ENCODE data around the gene STOML3. TPM values are rescaled to one million over a fixed set of nuclear protein-coding genes. Genes with fewer than 3 reads are reported as not detected.

Gene STOML3
- total RNA-seq, 2 donors from 2014 or later: not detected

GRCh38 chr13:38980750-38981078 lies 9.9 kb downstream of the STOML3 start:
- Histone ChIP-seq H3K27me3 (no peaks in the 10 kb centered on the region), H3K4me3 (no peak overlapping the region), H3K36me3 (replicated peaks in 1 of 2; ENCODE audit: insufficient read depth in 1 of 2, low read depth in 2 of 2) (no peaks in the 10 kb centered on the region), H3K9me3 (no peaks in the 10 kb centered on the region), H3K27ac (no peak overlapping the region), H3K4me1 (peaks cover 8% of the 10 kb centered on the region)
- ATAC-seq (no peak), DNase-seq (no peak)
- WGBS, 2 donors: 38 to 52% methylated on average over 2 of the region's 2 CpGs
- no peak for TF ChIP-seq CTCF (IDR thresholded peaks at IDR 0.05)
- TF ChIP-seq POLR2A (IDR thresholded peaks at IDR 0.05): no peak
- intact Hi-C loops (cut with DNase I): no loop called here

- TF ChIP-seq CTCF (IDR thresholded peaks at IDR 0.05) (no peak), POLR2A (IDR thresholded peaks at IDR 0.05) (no peak)
- DNase-seq (peak; percentile 51 to 80 (median 76)), ATAC-seq (peak; percentile 84)
- Histone ChIP-seq H3K9me3 (no peaks in the 10 kb centered on the region), H3K36me3 (replicated peaks in 1 of 2; ENCODE audit: insufficient read depth in 1 of 2, low read depth in 2 of 2) (no peaks in the 10 kb centered on the region), H3K4me3 (no peak overlapping the region), H3K27ac (no peak overlapping the region), H3K4me1 (peaks cover 8% of the 10 kb centered on the region), H3K27me3 (no peaks in the 10 kb centered on the region)
- 42 to 64% methylated on average over 9 of the region's 9 CpGs for WGBS, 2 donors
- intact Hi-C loops (cut with DNase I): no loop called here
Observed at GRCh38 chr13:38979891-38980749, 10.5 kb downstream of the STOML3 start.

GRCh38 chr13:38970380-38971051 lies 20.1 kb downstream of the STOML3 start:
- Histone ChIP-seq H3K27me3 (no peaks in the 10 kb centered on the region), H3K4me3 (no peak overlapping the region), H3K36me3 (replicated peaks in 1 of 2; ENCODE audit: insufficient read depth in 1 of 2, low read depth in 2 of 2) (no peaks in the 10 kb centered on the region), H3K4me1 (no peaks in the 10 kb centered on the region), H3K9me3 (no peaks in the 10 kb centered on the region), H3K27ac (no peak overlapping the region)
- WGBS, 2 donors: 68 to 71% methylated on average over 4 of the region's 4 CpGs
- TF ChIP-seq POLR2A (IDR thresholded peaks at IDR 0.05) (no peak), CTCF (IDR thresholded peaks at IDR 0.05) (peak in 3 of 7 experiments; percentile 16 to 35 (median 28))
- no peak for ATAC-seq
- intact Hi-C loops (cut with DNase I): no loop called here
- no peak for DNase-seq

- ATAC-seq (no peak), DNase-seq (no peak)
- intact Hi-C loops (cut with DNase I): no loop called here
- no peaks in the 10 kb centered on the region for H3K4me1 ChIP-seq
- TF ChIP-seq CTCF (IDR thresholded peaks at IDR 0.05): no peak
- TF ChIP-seq POLR2A (IDR thresholded peaks at IDR 0.05): no peak
- no peaks in the 10 kb centered on the region for H3K9me3 ChIP-seq
- 44 to 50% methylated on average over 2 of the region's 2 CpGs for WGBS, 2 donors
- no peaks in the 10 kb centered on the region for H3K27me3 ChIP-seq
- no peaks in the 10 kb centered on the region for H3K36me3 ChIP-seq (replicated peaks in 1 of 2; ENCODE audit: insufficient read depth in 1 of 2, low read depth in 2 of 2)
- H3K27ac ChIP-seq: no peak overlapping the region
- no peak overlapping the region for H3K4me3 ChIP-seq
Observed at GRCh38 chr13:38969187-38969586, 21.4 kb downstream of the STOML3 start.

Measured in body of pancreas (tissue), 4 donors.